MM.1S (cell line): ENCODE measurements around the gene RGL3.
"Not testable (repeated sequence)": the region's sequence is repeated elsewhere in the genome, so short reads cannot be mapped to it uniquely, and the experiment has no call there.

Experiments used
- DNase-seq: peaks from one replicate; pipeline ENCODE4 v3.0.0-alpha.2; 2015
- H2AFZ ChIP-seq: fragments of 300-600 bp; sonication (generic); 2 replicates; pipeline ENCODE4 v1.6.0; 2016; ENCODE audit warnings: antibody characterized with exemption, low read length
- H3F3A ChIP-seq: fragments of 300-600 bp; sonication (generic); 2 replicates; pipeline ENCODE4 v1.6.1; 2016; ENCODE audit warnings: mild to moderate bottlenecking, antibody characterized with exemption, low read length, moderate library complexity, mixed read lengths; ENCODE audit not compliant: insufficient read depth
- H3K27ac ChIP-seq: fragments of 300-600 bp; sonication (generic); 2 replicates; pipeline ENCODE4 v1.5.1; 2016; ENCODE audit warnings: mild to moderate bottlenecking, low read length
- H3K27me3 ChIP-seq: fragments of 300-600 bp; sonication (generic); replicated peaks from 2 replicates; pipeline ENCODE4 v1.6.0; 2016; ENCODE audit warnings: low read length; ENCODE audit not compliant: insufficient read depth
- H3K36me3 ChIP-seq: fragments of 300-600 bp; sonication (generic); replicated peaks from 2 replicates; pipeline ENCODE4 v1.6.1; 2016; ENCODE audit warnings: mild to moderate bottlenecking, low read length, mixed read lengths; ENCODE audit not compliant: insufficient read depth
- H3K4me1 ChIP-seq: fragments of 300-600 bp; sonication (generic); 2 replicates; pipeline ENCODE4 v1.6.1; 2016; ENCODE audit warnings: low read length, mixed read lengths
- H3K4me2 ChIP-seq: fragments of 300-600 bp; sonication (generic); 2 replicates; pipeline ENCODE4 v1.6.0; 2016; ENCODE audit warnings: low read depth, low read length
- H3K4me3 ChIP-seq: fragments of 300-600 bp; sonication (generic); 2 replicates; pipeline ENCODE4 v1.5.1; 2016; ENCODE audit warnings: low read length, mixed read lengths
- H3K79me2 ChIP-seq: fragments of 300-600 bp; sonication (generic); 2 replicates; pipeline ENCODE4 v1.6.1; 2016; ENCODE audit warnings: mixed run types, low read length, mixed read lengths
- H3K9ac ChIP-seq: fragments of 300-600 bp; sonication (generic); 2 replicates; pipeline ENCODE4 v1.6.1; 2016; ENCODE audit warnings: low read length, mixed read lengths
- H3K9me2 ChIP-seq: fragments of 300-600 bp; sonication (generic); replicated peaks from 2 replicates; pipeline ENCODE4 v1.6.1; 2016; ENCODE audit warnings: mild to moderate bottlenecking, low read length, mixed read lengths; ENCODE audit not compliant: insufficient read depth
- H3K9me3 ChIP-seq: fragments of 300-600 bp; sonication (generic); replicated peaks from 2 replicates; pipeline ENCODE4 v1.6.1; 2016; ENCODE audit warnings: mild to moderate bottlenecking, low read length, mixed read lengths; ENCODE audit not compliant: insufficient read depth
- H4K20me1 ChIP-seq: fragments of 300-600 bp; sonication (generic); 2 replicates; pipeline ENCODE4 v1.6.1; 2016; ENCODE audit warnings: mild to moderate bottlenecking, low read length, moderate library complexity, mixed read lengths; ENCODE audit not compliant: insufficient read depth
- EZH2 ChIP-seq: fragments of 300-600 bp; sonication (generic); optimal IDR thresholded peaks from 2 replicates; pipeline ENCODE3; 2017; ENCODE audit warnings: low read depth, mild to moderate bottlenecking, antibody characterized with exemption, low read length, mixed read lengths
- EZH2phosphoT487 ChIP-seq: fragments of 300-600 bp; sonication (generic); IDR thresholded peaks from 2 replicates; pipeline ENCODE4 v1.6.1; 2018; ENCODE audit warnings: antibody characterized with exemption, low read length
- TF ChIP-seq, protein P1 (sequence below): fragments of 300-600 bp; sonication (generic); IDR thresholded peaks from 2 replicates; pipeline ENCODE4 v1.5.1; 2016; ENCODE audit warnings: antibody characterized with exemption, low read length, mixed read lengths

Gene RGL3

DNA sequence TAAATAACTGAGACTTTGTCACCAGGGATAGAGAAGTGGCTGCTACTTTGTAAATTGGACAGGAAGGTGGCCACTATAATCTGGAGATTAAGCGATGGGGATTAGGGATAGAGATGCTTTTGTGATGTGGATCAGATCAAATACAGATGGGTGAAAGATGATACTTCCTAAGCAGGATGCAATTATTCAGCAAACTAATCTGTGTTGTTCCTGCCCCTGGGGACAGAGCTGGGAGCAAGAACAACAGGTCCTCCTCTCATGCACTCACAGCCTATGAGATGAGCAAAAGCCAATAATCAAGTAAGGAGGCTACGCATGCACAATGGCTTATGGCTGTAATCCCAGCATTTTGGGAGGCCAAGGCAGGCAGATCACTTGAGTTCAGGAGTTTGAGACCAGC is 4.6 kb downstream of the RGL3 start:
- Histone ChIP-seq H3K4me2 (no peak overlapping the region), H3K36me3 (no peaks in the 10 kb centered on the region), H3K27ac (no peak overlapping the region), H3F3A (no peaks in the 10 kb centered on the region), H2AFZ (no peak overlapping the region), H3K4me1 (no peaks in the 10 kb centered on the region), H3K4me3 (no peak overlapping the region), H3K9me3 (no peaks in the 10 kb centered on the region), H3K27me3 (peaks cover 71% of the 10 kb centered on the region), H4K20me1 (no peaks in the 10 kb centered on the region), H3K9me2 (no peaks in the 10 kb centered on the region), H3K79me2 (no peaks in the 10 kb centered on the region), H3K9ac (no peak overlapping the region)
- TF ChIP-seq EZH2phosphoT487 = no peak
- TF ChIP-seq EZH2 = no peak
- TF ChIP-seq, protein P1, sequence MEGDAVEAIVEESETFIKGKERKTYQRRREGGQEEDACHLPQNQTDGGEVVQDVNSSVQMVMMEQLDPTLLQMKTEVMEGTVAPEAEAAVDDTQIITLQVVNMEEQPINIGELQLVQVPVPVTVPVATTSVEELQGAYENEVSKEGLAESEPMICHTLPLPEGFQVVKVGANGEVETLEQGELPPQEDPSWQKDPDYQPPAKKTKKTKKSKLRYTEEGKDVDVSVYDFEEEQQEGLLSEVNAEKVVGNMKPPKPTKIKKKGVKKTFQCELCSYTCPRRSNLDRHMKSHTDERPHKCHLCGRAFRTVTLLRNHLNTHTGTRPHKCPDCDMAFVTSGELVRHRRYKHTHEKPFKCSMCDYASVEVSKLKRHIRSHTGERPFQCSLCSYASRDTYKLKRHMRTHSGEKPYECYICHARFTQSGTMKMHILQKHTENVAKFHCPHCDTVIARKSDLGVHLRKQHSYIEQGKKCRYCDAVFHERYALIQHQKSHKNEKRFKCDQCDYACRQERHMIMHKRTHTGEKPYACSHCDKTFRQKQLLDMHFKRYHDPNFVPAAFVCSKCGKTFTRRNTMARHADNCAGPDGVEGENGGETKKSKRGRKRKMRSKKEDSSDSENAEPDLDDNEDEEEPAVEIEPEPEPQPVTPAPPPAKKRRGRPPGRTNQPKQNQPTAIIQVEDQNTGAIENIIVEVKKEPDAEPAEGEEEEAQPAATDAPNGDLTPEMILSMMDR = no peak
- DNase-seq = no peak

DNA sequence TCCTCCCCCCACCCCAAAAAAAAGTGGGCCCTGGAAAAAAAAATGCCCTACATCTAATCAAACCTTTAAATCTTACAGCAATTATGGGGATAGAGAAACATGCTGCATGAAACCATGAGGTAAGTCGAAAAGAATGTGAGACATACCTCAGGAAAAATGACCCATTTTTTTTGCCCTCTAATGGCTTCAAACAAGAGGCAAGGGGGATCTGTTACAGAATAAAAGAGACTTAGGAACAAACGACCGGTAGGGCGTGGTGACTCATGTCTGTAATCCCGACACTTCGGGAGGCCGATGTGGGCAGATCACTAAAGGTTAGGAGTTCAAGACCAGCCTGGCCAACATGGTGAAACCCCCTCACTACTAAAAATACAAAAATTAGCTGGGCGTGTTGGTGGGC is 8.4 kb downstream of the RGL3 start:
- H3K4me2 ChIP-seq = no peak overlapping the region
- H3K4me1 ChIP-seq = no peaks in the 10 kb centered on the region
- H3K36me3 ChIP-seq = no peaks in the 10 kb centered on the region
- H3K27ac ChIP-seq = no peak overlapping the region
- no peak overlapping the region for H3K9ac ChIP-seq
- H3K9me3 ChIP-seq = no peaks in the 10 kb centered on the region
- H4K20me1 ChIP-seq = no peaks in the 10 kb centered on the region
- H3K4me3 ChIP-seq = no peak overlapping the region
- peaks cover 71% of the 10 kb centered on the region for H3K27me3 ChIP-seq
- TF ChIP-seq EZH2 (no peak), EZH2phosphoT487 (no peak)
- TF ChIP-seq, protein P1 = no peak
- no peaks in the 10 kb centered on the region for H3K9me2 ChIP-seq
- no peak overlapping the region for H2AFZ ChIP-seq
- no peaks in the 10 kb centered on the region for H3K79me2 ChIP-seq
- H3F3A ChIP-seq = no peaks in the 10 kb centered on the region
- DNase-seq = no peak

DNA sequence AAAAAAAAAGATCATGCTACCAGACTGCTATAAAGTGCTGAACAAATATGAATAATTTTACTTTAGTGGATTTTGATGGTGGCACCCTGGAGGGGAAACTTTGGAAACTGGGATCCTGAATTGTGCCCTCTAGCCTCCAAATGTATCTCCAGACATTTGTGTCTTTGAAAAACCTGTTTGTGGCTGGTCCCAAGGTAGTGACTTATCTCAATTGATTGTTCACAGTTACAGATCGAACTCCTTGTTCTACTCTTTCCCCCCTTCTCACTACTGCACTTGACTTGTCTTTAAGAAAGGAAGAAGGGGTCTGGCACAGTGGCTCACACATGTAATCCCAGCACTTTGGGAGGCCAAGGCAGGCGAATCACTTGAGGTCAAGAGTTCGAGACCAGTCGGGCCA is 10.5 kb downstream of the RGL3 start:
- no peaks in the 10 kb centered on the region for H3K36me3 ChIP-seq
- TF ChIP-seq EZH2 (no peak), EZH2phosphoT487 (no peak)
- TF ChIP-seq, protein P1 = no peak
- H3K27ac ChIP-seq = no peak overlapping the region
- no peaks in the 10 kb centered on the region for H3K79me2 ChIP-seq
- no peaks in the 10 kb centered on the region for H3K9me2 ChIP-seq
- peaks cover 71% of the 10 kb centered on the region for H3K27me3 ChIP-seq
- H2AFZ ChIP-seq = no peak overlapping the region
- H3F3A ChIP-seq = no peaks in the 10 kb centered on the region
- H3K4me2 ChIP-seq = no peak overlapping the region
- H3K4me3 ChIP-seq = no peak overlapping the region
- no peaks in the 10 kb centered on the region for H4K20me1 ChIP-seq
- DNase-seq = no peak
- no peak overlapping the region for H3K9ac ChIP-seq
- H3K9me3 ChIP-seq = no peaks in the 10 kb centered on the region
- H3K4me1 ChIP-seq = no peaks in the 10 kb centered on the region

DNA sequence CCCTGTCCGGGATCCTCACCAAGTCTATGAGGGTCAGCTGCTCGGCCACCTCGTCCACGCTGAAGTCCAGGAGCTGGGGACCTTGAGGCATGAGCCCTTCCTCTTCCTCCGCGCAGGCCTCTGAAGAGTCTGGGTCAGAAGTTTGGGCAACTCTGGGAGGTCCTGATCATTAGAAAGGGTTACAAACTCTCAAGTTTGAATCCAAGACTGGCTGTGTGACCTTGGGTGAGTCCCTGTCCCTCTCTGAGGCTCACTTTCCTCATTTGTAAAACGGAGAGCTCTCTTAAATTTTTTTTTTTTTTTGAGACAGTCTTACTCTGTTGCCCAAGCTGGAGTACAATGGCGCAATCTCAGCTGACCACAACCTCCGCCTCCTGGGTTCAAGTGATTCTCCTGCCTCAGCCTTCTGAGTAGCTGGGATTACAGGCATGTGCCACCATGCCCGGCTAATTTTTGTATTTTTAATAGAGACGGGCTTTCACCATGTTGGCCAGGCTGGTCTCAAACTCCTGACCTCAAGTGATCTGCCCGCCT is 12.3 kb downstream of the RGL3 start:
- H3K4me2 ChIP-seq, H3K9me3 ChIP-seq, H3K9ac ChIP-seq, H3K27ac ChIP-seq, H2AFZ ChIP-seq, H4K20me1 ChIP-seq, H3K4me3 ChIP-seq, DNase-seq, H3K9me2 ChIP-seq, H3F3A ChIP-seq, H3K79me2 ChIP-seq, H3K4me1 ChIP-seq, H3K36me3 ChIP-seq: not testable (repeated sequence)
- H3K27me3 ChIP-seq = peaks cover 63% of the 10 kb centered on the region
